NCI-H82 treated with DMSO at 0.1 percent for 48 hours (cell line): Measurements from ENCODE around the gene FAM72B.
"Not testable (repeated sequence)": the region's sequence is repeated elsewhere in the genome, so short reads cannot be mapped to it uniquely, and the experiment has no call there.

ENCODE experiments used
- DNase-seq: peaks from one replicate; lab custom pipeline; 2025; ENCODE audit not compliant: unreplicated experiment; lab: John Stamatoyannopoulos, UW

Gene FAM72B

GRCh38 chr1:121200985-121201981 is 17.1 kb upstream of the FAM72B start:
- DNase-seq, result not testable (repeated sequence)

DNA sequence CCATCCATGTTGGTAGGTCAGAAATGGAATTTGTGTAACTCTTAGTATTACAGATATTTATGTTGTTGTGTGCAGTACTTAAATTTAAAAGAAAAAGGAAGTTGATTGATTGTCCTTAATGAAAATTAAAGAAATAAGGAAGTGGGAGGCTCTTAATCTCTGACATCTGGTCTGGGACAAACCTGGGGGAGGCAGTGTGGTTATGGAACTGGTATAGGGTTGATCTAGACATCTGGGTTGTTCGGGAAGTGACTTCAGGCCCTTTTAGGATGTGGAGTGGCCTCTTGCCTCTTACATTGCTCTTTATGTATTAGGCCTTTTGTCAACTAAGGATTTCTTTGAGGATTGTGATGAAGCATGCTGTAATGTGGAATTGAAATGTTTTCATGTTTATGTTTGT is 16.1 kb upstream of the FAM72B start:
- DNase-seq, result not testable (repeated sequence)

DNA sequence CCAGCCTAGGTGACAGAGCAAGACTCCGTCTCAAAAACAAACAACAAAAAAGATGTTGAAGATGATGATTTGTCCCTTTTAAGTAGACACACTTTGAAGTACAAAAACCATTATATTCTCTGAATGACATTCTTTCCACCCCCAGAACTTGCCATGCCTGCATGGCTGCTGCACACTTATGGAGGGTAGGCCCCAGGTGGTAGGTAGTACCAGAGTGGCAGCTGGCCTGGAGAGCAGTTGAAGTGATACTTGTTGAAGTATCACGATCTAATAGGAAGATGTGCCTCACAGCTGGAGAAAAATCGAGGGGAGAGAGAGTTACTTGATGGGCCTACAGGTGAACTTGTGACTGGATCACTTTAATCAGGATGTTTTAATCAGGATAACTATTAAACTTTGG is 15.6 kb upstream of the FAM72B start:
- not testable (repeated sequence) for DNase-seq

DNA sequence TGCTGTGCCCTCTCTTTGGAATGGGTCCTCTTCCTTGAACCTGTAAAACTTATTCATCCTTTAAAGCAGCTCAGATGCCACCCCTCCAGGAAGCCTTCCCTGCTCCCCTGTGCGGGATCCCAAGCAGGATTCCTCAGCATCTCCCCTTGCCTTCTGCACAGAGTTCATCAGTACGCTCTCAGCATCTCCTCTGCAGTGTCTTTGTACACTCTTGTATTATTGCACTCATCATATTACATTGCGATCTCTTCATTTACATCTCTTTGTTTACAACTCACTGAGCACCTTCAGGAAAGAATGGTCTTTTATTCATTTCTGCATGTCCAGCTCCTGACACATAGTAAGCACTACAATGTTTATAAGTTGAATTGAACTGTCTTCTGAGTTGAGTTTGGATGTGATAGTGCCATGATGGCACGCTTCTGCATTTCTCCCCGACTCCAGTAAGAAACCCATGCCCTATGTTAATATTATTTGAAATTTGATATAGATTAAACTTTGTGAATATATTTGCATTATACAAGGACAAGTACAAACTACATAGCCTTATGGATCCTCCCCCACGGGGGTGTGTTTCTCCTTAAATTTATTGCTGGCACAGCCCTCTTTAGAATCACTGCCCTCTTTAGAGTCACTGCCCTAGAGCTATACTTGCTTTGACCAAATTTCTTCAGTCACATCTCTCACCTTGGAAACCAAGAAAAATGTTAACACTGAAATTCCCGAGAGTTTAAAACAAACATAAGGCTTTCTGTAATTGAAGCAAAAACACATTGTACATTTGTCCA is 13.1 kb upstream of the FAM72B start:
- DNase-seq, result not testable (repeated sequence)

DNA sequence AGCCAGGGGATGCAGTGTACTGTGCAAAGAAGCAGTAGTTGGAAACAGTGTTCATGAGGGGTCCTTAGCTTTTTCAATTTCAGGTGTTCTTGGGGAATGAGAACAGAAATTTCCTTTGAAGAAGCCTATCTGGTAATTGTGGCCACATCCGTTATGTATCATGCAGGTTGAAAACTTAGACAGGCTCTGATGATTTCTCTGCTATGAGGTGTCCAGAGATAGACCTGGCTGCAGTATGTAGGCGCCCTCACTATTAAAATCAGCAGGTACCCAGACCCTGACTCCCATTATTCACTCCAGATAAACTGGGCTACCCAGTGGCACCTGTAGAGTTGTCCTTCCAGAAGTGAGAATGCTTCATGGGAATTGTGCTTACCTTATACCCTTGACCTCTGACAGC is 8.4 kb upstream of the FAM72B start:
- not testable (repeated sequence) for DNase-seq

DNA sequence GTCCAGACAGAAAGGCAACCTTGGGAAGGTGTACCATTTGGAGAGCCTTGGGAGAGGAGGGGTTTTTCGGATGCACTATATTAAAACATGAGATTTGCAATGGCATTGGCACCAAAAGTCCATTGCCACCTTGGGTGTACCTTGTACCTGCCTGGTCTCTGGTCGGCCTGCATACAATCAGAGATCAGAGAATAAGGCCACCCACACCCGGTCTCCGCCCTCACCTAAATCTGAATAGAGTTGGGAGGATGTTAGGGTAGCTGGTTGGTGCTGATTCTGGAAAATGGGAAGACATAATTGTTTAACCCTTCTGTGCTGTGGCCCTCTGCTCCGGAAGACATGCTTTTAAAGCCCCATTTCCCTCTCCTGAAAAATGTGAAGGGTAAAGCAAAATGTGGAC is 3.8 kb upstream of the FAM72B start:
- DNase-seq, result not testable (repeated sequence)

DNA sequence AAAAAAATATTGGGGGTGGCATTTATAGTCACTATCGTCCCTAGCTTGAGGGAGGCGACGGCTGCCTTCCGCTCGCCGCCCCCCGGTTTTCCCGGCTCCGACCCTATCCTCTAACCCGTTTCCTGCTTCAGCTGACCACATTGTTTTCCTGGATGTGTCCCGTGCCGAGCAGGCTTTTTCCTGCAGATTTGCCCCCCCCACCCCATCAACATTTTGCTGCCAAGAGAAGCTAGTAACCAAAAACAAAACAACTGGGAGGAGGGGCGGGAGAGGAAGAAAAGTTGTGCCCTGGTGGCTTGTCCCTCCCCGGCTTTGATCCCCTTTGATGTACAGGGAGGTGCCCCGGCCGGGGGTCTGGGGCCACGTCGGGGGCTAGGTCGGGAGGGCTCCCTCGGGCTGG is 2.1 kb upstream of the FAM72B start:
- not testable (repeated sequence) for DNase-seq

- not testable (repeated sequence) for DNase-seq
These were observed 1.1 kb upstream of the FAM72B start for GRCh38 chr1:121185140-121185708.

GRCh38 chr1:121183867-121184266 is 273 bp downstream of the FAM72B start:
- not testable (repeated sequence) for DNase-seq

- DNase-seq, result not testable (repeated sequence)
These were observed 5.9 kb downstream of the FAM72B start for GRCh38 chr1:121178197-121178596.

- not testable (repeated sequence) for DNase-seq
These were observed 7.5 kb downstream of the FAM72B start for GRCh38 chr1:121176649-121177048.

GRCh38 chr1:121168152-121168668 is 15.9 kb downstream of the FAM72B start:
- not testable (repeated sequence) for DNase-seq

DNA sequence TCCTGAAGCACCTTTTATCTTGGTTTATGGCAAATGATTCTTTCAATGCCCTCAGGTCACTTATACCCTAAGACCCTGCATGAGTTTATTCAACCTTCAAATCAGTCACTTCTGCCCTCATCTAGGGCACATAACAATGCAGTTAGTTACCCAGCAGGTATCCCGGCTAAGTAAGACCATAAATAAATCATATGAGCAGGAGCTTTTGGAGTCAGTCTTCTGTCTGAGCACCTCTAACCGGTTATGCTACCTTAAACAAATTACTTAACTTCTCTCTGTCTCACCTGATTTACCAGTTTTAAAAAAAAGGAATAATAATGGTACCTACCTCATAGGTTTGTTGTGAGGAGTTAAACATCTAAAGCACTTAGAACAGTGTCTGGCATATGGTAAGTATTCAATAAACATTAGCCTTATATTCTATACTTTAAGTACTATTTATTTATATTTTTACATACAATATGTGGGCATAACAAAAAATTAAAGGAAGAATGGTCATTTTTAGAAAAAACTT is 16.9 kb downstream of the FAM72B start:
- DNase-seq, result not testable (repeated sequence)

- not testable (repeated sequence) for DNase-seq
These were observed 18.8 kb downstream of the FAM72B start for GRCh38 chr1:121165296-121165695.

GRCh38 chr1:121163850-121164757 is 20.0 kb downstream of the FAM72B start:
- not testable (repeated sequence) for DNase-seq

DNA sequence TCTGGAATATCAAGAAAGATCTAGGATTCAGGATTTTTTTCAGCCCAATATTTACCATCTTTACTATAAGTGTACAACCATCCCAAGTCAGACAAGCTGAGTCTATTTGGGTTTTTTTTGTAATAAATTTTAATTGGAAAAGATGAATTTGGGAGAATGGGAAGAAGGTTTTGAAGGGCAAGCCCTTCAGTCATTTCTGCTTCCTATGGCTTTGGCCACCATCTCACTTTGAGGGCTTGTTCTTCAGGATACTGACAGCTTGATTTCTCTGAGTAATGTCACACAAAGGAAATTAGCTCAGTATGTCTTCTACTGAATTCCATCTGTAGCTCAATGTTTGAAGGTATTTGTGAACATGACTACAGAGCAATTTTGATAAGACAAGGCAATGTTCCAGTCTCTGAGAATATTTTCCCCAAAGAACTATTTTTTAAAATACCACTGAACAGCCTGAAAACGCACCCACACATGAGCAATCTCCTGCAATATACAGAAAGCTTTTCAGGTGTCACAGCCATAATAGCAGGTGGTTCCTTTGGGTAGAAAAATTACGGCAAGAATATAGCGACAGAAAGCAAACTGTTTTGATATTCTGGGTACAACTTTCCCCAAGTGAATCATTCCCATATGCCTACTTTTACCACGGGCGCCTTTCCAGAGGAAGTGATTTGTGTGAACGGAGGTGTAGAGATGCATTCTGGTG is 22.8 kb downstream of the FAM72B start:
- DNase-seq, result not testable (repeated sequence)

DNA sequence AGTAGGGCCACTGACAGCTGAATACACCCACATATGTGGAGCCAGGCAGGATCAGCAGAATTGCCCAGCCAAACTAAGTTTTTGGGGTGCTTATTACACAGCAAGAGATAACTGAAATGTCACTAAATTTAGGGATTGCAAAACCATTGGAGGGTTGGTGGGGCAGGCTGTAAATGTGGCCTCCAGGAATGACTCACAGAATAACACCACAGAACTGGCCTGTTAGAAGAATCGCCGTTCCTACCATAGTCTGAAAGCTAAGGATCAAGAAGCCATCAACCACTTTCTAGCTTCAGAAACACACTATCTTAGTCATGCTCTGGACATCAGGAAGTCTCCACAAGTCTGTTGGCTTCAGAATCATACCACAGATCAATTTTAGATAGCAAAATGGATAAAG is 24.0 kb downstream of the FAM72B start:
- DNase-seq, result not testable (repeated sequence)

GRCh38 chr1:121157609-121158008 is 26.5 kb downstream of the FAM72B start:
- DNase-seq, result not testable (repeated sequence)

GRCh38 chr1:121156958-121157603 is 27.1 kb downstream of the FAM72B start:
- DNase-seq, result not testable (repeated sequence)
